ENCODE measurements around the gene STXBP5L.

DNA sequence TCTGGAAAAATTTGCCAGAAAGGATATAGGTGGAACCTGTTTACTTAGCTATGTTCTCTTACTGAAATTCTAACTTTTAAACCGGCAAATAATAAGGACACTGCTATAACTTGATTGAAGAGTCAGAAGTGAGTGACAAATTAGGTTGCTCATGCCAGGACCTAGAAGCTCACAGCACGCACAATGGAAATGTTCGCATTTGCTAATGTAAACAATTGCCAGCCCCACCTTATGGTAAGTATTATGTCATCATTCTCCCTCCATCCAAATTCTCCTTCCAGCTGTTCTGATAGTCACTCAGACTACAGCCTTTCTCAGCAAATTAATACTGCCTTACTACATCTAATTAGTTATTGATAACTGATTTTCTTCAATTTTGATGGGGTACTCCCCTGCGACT is 4.8 kb upstream of the STXBP5L start:
- TF ChIP-seq, protein P1, sequence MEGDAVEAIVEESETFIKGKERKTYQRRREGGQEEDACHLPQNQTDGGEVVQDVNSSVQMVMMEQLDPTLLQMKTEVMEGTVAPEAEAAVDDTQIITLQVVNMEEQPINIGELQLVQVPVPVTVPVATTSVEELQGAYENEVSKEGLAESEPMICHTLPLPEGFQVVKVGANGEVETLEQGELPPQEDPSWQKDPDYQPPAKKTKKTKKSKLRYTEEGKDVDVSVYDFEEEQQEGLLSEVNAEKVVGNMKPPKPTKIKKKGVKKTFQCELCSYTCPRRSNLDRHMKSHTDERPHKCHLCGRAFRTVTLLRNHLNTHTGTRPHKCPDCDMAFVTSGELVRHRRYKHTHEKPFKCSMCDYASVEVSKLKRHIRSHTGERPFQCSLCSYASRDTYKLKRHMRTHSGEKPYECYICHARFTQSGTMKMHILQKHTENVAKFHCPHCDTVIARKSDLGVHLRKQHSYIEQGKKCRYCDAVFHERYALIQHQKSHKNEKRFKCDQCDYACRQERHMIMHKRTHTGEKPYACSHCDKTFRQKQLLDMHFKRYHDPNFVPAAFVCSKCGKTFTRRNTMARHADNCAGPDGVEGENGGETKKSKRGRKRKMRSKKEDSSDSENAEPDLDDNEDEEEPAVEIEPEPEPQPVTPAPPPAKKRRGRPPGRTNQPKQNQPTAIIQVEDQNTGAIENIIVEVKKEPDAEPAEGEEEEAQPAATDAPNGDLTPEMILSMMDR (IDR thresholded peaks at IDR 0.05) = no peak
- TF ChIP-seq POLR2A (IDR thresholded peaks at IDR 0.05) = no peak
